GM18868 (cell line): ENCODE measurements around the gene SLC24A4.

Source experiments
- ATAC-seq: cut with Tn5 transposase; IDR thresholded peaks from one replicate; pipeline ENCODE4 v1.9.1; 2021; ENCODE audit warnings: mild to moderate bottlenecking, moderate library complexity; ENCODE audit not compliant: unreplicated experiment

The SLC24A4 gene

DNA sequence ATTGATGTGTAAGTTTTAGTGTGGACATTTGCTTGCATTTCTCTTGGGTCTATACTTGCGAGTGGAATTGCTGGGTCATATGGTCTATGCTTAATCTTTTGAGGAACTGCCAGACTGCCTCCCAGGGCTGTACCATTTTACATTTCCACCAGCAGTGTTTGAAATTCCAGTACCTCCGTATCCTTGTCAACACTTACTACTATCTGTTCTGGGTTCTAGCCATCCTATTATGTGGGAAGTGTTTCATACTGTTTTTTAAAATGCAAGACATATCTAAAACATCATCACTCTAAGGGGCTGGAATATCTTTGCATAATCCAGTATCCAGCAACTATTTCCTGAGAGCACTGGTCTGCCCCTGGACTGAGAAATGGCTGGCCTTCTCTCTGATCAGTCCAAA, 110.4 kb downstream of the SLC24A4 start:
- no peak for ATAC-seq

DNA sequence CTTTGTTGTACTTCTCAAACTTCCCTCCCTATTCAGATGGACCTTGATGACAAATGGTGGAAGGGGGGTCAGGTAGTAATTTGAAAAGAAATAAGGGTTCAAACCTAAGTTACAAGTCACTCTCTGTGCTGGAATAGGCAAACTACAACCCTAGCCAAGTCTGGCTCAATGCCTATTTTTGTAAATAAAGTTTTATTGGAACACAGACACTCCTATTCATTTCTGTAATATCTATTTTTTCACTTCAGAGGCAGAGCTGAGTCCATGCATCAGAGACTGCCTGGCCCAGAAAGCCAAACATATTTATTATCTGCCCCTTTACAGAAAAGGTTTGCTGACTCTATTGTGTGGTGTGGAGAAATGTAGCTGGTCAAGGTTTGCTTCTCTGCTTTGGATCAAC, 112.2 kb downstream of the SLC24A4 start:
- ATAC-seq: no peak

DNA sequence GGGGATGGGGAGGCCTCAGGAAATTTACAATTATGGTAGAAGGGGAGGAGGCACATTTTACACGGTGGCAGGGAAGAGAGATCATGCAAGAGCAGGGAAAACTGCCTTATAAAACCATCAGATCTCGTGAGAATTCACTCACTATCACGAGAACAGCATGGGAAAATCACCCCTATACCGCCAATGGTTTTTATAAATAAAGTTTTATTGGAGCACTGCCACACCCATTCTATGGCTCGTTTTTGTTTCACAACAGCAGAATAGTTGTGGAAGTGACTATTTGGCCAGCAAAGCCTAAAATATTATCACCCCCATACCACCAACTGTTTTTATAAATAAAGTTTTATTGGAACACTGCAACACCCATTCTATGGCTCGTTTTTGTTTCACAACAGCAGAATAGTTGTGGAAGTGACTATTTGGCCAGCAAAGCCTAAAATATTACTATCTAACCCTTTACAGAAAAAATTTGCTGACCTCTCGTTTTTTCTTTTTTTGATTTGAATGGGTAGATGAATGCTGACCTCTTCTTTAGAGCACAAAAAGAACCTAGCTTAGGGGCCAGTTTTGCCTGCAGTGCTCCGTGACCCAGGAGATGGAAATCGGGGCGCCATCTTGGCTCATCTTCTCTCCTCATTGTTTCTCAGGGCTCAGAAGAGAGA, 113.3 kb downstream of the SLC24A4 start:
- no peak for ATAC-seq

DNA sequence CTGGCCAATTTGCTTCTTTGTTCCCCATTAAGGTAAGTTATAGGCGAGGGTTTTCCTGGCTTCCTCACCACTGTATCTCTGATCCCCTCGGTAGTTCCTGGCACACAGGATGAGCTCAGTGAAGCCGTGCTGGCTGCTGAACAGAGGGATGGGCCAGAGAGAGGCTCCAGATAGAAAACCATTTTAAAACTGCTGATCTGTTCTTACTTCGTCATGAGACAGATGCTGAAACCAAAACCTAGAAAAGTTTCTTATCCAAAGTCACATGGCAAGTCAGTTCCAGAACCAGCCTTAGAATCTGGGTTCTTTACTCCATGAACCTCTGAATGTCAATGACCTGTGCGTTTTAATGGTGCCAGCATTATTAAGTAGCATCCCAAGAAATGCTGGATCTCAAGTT, 114.3 kb downstream of the SLC24A4 start:
- no peak for ATAC-seq

DNA sequence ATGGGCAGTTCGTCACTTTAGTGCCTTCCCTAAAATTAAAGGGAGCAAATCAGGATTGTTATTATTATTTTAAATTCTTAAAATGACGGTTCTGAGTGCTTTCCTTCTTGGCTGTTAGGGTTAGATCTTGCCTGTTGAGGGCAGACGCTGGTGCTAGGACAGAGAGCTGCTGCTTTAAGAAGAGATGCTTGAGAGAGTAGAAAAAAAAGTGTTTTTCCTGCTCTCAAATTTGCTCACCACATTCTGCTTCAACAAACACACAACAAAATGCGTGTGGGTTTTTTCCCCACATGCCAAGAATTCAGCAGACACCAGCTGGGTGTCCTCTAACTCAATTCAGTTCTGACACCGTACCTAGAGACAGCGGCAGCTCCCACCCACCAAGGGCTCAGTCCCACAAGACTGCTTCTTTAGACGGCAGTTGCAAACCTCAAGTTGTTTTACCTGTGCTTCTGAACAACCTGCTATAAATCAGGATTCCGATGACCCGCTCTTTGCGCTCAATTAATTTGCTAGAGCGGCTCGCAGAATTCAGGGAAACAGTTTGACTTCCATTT, 114.8 kb downstream of the SLC24A4 start:
- ATAC-seq: no peak

DNA sequence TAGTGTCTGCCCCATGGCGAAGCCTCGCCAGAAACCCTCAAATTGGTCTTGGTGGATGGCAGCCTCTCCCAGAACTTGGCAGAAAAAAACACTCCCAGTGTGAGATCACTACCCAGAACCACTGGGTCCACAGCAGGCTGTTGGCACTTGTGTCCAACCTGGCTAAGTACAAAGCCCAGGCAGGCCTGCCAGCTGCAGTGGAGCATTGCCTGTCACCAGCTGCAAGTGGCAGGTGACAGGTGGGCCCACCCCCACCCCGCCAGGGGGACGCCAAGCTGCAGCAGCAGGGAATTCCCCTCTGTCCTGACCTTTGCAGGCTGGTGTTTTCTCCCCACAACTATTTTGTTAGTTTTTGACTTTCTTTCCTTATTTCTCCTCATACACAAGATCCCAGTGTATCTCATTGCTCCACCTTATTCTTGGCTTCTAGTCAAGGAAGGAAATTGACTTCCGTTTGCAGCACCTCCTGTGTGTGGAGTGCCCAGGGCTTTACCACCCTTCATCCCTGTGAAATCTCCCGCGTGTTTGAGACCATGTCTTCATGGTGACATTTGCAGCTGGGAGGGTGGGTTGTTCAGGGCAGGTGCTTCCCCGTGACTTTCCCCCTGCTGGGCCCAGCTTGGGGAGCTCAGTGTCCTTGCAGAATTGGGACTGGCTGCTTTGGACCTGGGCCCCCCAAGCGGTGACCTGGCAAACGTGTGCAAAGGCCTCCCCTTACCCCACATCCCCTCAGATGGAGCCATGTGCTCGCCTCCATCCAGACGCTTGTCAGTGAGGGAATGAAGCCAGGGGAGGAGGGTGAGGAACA, 116.8 kb downstream of the SLC24A4 start:
- ATAC-seq: no peak

DNA sequence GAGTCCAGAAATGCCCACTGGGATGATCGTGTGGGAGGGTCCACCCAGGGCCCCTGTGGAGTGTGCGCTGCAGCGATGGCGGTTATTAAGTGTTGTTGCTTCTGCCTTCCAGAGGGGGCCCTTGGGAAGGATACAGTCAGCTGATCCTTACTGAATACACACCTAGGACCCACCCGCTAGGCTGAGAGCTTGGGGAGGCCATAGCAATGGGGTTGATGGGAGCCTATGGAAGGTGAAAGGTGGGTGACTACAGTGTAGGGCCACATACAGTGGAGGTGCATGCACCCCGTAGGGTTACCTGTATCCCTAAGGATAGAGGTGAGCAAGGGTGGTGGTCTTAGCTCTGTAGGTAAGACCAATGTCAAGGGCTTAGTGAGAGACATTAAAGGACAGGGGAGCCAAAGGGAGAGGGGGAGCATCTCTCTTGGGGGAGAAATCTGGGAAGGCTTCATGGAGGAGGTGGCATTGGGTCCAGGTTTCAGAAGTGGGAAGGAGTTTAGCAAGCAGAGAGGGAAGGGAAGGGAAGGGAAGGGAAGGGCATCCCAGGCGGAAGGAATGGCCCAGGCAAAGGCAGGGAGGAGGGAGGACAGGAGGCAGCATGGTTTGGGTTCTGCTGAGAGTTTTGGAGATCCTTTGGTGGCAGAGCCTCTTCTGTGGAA, 117.5 kb downstream of the SLC24A4 start:
- no peak for ATAC-seq

DNA sequence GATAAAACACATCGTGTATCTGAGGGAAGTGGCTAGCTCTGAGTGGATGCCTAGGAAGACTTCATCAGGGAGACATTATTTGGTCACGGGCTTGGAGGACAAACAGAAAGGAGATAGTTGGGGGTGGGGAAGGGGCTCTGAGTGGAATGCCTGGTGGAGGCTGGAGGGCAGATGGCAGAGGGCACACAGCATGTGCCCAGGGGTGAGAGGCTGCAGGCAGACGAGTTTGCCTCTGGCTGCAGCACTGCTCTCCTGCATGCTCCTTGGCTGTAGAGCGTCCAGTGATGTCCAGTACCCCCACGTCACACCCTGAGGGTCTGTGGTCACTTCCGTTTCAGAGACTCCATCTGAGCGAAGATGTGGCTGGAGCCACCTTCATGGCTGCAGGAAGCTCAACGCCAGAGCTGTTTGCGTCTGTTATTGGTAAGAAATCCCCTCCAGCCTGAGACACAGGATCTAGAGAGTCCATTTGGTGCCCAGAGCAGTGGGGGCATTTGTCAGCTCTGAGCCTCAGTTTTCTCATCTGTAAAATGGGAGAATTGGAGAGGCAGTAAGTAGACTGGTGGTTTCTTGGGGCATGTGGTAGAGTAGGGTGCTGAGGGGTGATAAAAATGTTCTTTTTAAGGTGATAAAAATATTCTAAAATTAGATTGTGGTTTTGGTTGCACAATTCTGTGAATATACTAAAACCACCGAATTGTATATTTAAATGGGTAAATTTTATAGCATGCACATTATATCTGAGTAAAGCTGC, 119.0 kb downstream of the SLC24A4 start:
- ATAC-seq: no peak

DNA sequence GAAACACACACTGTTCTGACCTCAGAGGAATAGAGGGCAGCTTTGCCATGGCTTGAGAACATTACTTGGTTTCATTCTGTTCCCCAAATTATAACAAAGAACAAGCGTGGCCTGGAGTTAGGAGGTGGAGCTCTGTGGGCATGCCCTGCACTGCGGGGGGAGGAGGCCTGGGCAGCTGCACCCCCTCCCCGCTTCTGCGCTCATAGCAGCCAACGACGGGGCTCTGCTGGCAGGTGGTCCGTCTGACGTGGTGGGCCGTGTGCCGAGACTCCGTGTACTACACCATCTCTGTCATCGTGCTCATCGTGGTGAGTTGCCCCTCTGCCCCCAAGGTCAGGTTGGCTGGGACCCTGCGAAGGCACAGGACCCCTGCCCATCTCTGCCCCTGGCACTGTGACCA, 120.2 kb downstream of the SLC24A4 start:
- ATAC-seq: no peak

DNA sequence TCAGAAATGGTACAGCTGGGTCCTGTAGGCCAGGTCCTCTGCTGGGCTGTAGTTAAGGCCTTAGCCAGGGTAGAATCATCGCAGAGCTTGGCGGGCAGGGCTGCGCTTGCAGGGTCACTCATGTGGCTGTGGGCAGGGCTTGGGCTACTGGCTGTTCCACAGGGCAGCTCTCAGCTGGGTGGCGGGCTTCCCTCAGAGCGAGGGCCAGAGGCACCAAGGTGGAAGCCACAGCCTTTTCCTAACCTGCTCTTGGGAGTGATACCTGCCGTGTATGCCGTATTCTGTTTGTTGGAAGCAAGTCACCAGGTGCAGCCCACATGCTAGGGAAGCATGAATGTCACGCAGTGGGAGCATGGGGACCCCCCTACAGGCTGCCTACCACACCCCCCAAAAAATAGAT, 120.8 kb downstream of the SLC24A4 start:
- no peak for ATAC-seq

DNA sequence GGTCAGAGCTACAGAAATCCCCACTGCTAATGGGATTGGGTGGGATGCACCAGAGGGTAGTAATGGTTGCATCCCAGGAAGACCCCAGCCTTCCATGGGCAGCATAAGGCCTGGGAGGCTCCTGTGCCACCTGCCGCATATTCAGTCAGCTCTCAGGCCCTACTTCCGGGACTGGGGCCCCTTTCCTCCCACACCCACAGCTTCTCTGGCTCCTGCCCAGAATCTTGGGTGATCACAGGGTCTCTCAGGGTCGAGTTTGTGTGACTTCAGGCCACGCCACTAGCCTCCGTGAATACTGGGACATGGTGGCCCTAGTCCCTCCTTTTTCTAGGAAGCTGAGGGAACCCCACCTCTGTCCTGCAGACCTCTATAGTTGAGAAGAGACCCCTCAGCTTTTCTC, 123.8 kb downstream of the SLC24A4 start:
- no peak for ATAC-seq

DNA sequence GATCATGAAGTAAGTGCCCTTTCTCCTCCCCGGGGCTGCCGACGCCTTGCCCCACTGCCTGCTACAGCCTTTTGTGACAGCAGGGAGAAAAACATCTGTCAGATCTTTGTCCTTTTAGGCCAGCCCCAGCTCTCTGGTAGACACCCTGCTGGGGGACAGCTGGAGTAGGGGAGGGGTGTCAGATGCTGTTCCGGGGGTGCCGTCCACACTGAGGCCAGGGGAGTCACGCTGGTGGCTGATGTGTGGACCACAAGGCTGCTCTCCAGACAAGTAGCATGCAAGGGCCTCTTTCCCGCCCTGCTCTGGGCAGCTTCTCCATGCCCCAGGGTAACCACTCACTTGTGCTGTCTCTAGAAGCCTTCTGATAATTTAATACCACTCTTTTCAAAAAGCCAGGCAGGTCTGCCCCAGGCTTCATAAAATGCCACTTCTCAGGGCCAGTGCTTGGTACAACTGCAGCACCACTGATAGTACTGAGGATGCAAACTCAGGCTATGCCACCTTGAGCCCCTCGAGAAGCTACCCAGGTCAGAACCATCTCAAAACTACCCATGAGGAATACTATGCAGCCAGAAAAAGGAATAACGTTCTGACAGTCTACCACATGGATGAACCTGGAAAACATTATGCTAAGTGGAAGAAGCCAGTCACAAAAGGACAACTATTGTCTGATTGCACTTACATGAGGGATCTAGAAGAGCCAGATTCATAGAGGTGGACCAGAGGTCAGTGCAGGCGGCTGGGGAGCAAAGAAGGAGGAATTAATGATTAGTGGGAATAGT, 124.6 kb downstream of the SLC24A4 start:
- no peak for ATAC-seq

DNA sequence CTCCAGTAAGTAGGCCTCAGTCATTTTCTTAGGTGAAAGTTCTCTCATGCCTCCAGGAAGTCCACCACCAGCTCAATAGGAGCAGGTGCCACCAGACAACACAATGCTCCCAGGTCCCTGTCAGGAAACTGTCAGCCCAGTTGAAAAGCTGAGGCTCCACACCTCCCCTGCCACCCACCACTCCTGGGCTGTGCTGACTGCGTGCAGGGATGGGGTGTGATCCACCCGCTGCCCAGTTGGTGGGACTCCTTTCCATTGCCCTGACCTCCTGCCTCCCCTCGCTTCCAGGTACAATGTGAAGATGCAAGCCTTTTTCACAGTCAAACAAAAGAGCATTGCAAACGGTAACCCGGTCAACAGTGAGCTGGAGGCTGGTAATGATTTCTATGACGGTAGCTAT, 125.8 kb downstream of the SLC24A4 start:
- no peak for ATAC-seq

DNA sequence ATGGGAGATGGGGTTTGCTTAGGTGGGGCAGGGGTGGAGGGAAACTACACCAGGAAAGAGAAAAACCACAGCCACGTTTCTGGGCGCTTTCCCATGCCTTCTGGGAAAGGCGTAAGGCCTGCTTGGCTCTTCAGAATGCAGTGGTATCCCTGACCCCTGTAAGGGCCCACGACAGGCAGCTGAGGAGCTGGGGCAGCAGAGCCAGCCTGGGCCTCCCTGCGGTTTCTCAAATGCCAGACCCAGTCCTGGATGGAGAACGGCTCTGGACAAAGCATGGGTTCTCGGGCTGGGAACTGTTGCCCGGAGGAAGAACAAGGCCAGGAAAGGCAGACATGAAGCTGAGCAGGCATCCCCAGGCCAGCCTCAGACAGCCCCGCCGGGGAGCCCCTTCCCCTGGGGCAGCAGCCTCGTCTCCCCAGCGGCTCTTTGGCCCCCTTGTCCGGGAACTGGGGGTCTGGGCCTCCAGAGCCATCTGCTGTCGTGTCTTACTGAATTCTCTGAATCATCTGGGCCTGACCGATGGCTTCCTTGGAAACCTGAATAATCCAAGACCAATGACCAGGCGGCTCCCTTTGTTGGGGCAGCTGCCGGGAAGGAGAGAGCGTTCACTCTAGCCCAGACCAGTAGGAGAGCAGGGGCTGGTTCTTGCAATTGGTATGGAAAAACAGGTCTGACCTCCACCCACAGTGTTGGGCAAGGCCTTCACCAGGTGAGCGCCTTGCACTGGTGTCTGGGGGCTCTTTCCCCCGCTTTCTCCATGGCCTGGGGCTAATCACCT, 126.6 kb downstream of the SLC24A4 start:
- no peak for ATAC-seq

DNA sequence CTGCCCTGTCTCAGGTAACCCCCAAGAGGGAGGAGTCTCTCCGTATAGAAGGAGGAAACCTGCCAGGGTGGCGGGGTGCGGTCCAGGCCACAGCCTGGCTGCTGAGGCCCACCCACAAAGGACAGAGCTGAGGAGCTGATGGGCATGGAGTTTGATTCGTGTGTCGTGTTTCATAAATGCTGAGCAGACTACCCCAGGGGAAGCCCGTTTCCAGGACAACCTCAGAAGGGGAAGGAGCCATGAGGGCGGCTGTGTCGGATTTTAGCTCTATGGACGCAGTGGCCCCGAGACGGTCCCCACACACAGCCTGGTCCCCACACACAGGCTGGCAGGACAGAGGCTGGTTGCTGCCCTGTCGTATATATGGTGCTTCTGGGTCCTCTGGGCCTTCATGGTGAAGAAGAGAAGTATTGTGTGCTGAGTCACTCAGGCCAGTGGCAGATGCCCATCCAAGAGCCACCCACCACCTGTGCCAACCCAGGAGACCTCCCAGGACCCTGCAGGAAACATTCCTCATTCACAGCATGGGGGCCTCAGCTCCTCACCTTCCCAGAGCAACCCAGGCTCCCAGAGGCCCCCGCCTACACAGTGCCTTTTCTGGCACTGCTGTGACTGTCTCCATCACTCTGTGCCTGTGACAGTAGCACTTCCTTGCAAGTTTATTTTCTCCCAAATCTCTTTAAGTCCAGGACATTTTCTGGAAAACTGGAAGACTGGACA, 127.5 kb downstream of the SLC24A4 start:
- no peak for ATAC-seq

DNA sequence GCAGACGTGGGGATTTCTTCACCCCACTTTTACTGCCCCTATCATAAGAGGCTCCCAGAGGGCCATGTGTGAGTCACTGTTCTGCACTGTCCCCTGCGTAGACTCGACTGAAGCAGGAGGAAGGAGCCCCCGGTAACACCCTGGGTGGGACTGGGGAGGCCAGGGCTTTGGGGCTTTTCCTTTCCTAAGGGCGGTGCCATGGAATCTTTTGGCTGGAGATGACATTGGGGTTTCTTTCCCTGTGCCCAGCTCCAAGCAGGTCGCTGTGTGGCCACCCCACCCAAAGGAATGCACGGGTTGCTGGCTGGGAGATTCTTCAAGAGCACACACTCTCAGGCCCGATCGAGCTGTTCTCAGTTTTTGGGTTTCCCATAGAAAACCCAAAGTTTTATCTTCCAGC, 128.3 kb downstream of the SLC24A4 start:
- ATAC-seq: no peak

DNA sequence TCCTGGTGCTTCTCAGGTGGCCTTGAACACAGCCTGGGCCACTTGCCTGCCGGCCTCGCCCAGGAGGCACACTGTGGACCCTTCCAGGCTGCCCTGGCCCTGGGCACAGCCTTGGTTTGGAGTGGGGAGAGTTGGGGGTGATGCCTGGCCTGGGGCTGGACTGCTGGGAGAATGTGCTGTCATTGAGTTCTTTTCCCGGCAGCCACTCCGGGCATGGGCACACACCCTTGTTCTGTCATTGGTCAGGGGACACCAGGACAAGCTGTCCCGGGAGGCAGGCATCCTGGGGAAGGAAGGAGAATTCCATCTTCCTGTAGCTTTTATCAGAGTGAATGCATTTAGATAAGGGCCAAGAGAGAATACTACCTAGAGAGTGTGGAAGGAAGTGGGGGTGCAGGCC, 128.8 kb downstream of the SLC24A4 start:
- no peak for ATAC-seq

DNA sequence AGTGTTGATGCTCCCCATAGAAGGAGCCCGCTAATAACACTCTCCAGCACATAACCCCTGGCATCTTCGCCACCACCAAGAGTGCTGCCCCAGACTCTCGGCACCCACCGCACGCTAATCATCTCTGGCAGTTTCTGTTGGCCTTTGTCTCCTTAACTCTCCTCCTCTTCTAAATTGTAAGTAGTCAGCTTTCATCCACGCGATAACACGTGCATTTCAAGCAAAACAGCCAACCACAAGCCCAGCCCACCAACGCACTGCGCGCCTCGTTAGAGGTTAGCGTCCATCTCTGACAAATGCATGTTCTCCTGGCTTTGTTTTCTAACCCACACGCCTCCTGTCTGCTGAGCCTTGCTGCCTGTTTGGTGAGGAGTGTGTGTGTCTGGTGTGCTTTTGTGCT, 129.5 kb downstream of the SLC24A4 start:
- no peak for ATAC-seq

DNA sequence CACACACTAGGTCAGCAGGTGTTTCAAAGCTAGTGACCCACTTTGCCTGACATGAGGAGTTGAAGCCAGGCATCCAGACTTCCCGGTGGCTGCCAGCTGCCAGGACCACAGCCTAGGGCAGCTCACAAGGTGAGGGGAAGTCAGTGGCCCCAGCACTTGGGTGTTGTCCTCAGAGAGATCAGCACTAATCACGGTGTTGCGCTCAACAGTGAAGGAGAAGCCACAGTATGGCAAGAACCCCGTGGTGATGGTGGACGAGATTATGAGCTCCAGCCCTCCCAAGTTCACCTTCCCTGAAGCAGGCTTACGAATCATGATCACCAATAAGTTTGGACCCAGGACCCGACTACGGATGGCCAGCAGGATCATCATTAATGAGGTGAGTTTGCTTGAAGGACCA, 130.7 kb downstream of the SLC24A4 start:
- ATAC-seq: no peak
